Right lobe of liver (tissue), 4 donors: ENCODE results near the gene TUBGCP2.

Source experiments
- POLR2A ChIP-seq: fragments of 450-650 bp; IDR thresholded peaks from one replicate; pipeline ENCODE4 v1.6.1; 2017; ENCODE audit warnings: antibody characterized with exemption, mild to moderate bottlenecking
- TF ChIP-seq, protein P1 (sequence below), 4 donors: fragments of 200-600 bp in 3 of 4; fragments of 450-650 bp in 1 of 4; IDR thresholded peaks; one replicate each; pipeline versions ENCODE4 v1.5.1 to v1.8.0; 2016 to 2022; ENCODE audit warnings: antibody characterized with exemption in 4 of 4, mild to moderate bottlenecking in 2 of 4
- donor health status: DM: no; HTN: no; CAD: no.
- donor health status: DM: no; HTN: no; CAD: no.
- donor health status: DM: no; HTN: yes; CAD: no.

DNA sequence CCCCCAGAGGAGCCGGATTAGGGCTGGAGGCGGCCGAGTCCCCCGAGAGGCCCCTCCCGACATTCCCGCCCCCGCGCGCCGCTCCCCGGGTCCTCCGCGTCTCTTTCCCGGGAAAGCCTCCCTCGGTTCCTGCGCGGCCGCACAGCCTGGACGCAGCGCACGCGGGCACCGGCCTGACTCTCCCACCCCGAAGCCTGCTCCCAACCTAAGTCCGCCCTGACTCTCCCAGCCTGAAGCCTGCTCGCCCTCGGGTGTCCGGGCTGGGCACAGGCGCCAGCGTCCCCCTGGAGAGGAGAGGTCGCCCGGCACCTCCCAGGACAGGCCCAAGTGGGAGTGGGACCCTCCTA is 71.5 kb downstream of the TUBGCP2 start:
- TF ChIP-seq, protein P1, sequence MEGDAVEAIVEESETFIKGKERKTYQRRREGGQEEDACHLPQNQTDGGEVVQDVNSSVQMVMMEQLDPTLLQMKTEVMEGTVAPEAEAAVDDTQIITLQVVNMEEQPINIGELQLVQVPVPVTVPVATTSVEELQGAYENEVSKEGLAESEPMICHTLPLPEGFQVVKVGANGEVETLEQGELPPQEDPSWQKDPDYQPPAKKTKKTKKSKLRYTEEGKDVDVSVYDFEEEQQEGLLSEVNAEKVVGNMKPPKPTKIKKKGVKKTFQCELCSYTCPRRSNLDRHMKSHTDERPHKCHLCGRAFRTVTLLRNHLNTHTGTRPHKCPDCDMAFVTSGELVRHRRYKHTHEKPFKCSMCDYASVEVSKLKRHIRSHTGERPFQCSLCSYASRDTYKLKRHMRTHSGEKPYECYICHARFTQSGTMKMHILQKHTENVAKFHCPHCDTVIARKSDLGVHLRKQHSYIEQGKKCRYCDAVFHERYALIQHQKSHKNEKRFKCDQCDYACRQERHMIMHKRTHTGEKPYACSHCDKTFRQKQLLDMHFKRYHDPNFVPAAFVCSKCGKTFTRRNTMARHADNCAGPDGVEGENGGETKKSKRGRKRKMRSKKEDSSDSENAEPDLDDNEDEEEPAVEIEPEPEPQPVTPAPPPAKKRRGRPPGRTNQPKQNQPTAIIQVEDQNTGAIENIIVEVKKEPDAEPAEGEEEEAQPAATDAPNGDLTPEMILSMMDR (IDR thresholded peaks at IDR 0.05): no peak
- no peak for TF ChIP-seq POLR2A
